ENCODE data around the gene CD93.

DNA sequence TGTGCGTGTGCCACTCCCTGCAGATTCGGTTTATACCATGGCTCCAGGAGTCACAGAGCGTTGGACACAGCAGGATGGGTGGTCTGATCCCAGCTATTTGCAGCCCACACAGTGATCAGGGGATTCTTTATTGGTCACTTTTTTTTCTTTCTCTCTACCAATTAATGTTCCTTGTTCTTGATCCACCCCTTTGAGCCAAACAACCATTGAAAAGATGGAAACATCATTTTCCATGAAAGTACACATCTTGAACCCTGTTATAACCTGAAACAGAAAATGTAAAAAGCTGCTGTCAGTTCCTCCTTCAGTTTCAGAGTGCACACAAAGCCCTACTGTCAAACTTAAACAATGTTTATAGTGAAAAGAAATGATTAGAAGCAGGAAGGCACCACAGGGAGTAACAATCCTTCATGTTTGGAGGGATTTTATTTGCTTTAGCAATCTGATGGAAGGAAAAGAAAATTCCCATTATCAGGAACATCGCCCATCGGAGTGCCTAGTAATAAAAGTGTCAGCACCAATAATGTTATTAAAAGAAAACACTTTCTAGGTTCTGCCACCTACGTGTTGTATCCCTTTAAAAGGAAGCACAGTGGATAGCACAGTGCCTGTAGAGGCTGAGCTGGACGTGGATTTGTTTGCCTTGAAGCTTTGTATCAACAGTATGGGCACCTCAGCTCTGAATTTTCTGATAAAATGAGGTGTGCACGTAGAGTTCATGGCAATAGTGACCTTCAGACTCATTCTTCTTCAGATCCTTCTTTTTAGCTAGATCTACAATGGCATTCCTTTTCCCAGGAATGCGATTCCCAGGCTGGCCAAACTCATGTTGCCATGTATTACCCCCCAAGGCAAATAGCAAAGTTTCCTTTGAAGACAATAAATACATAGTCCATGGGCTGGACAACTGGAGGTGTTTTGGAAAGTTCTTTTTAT, 20.6 kb downstream of the CD93 start:
- TF ChIP-seq POLR2A (IDR thresholded peaks at IDR 0.05) (no peak), POLR2AphosphoS5 (IDR thresholded peaks at IDR 0.05) (no peak)
- TF ChIP-seq, protein P1, sequence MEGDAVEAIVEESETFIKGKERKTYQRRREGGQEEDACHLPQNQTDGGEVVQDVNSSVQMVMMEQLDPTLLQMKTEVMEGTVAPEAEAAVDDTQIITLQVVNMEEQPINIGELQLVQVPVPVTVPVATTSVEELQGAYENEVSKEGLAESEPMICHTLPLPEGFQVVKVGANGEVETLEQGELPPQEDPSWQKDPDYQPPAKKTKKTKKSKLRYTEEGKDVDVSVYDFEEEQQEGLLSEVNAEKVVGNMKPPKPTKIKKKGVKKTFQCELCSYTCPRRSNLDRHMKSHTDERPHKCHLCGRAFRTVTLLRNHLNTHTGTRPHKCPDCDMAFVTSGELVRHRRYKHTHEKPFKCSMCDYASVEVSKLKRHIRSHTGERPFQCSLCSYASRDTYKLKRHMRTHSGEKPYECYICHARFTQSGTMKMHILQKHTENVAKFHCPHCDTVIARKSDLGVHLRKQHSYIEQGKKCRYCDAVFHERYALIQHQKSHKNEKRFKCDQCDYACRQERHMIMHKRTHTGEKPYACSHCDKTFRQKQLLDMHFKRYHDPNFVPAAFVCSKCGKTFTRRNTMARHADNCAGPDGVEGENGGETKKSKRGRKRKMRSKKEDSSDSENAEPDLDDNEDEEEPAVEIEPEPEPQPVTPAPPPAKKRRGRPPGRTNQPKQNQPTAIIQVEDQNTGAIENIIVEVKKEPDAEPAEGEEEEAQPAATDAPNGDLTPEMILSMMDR (IDR thresholded peaks at IDR 0.05): no peak
